ENCODE data around the gene CARM1.
A peak's percentile ranks its signal among the peaks of the same experiment; 100 is the strongest.
"Not testable (repeated sequence)": the region's sequence is repeated elsewhere in the genome, so short reads cannot be mapped to it uniquely, and the experiment has no call there.

Gene CARM1

DNA sequence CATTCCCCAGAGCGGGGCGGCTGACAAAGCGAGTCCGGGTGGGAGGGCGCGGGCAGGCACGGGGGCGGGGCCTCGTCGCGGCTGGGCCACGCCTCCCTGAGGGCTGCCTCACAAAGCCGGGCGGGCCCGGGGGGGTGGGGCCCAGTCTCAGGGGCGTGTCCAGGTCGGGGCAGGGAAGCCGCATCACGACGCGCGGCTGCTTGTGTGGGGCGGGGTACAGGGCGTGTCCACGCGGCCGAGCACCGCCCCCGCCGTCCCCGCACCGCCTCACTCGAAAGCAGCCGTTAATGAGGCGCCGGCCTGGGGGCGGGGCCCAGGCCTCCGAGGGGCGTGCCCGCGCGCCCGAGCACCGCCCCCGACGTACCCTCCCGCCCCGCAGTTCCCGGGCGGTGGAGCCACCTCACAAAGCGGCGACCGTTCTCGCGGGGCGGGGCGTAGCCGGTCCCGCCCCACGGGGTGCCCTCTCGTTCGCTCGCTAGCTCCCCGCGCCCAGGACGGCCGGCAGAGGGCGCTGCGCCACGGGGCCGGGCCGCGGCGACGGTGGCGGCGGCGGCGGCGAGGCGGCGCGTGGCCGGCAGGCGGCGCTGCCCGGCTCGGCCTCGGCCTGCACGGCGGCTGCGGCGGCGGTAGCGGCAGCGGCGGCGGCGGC, at the start of gene CARM1:
CARM1 (plus strand) TSS at position 599 of the 649 bp plus-strand sequence. CDS start 150 bp downstream, outside the sequence.
- DNase-seq (ENCODE audit: low read depth, low spot score), result peak; percentile 99

DNA sequence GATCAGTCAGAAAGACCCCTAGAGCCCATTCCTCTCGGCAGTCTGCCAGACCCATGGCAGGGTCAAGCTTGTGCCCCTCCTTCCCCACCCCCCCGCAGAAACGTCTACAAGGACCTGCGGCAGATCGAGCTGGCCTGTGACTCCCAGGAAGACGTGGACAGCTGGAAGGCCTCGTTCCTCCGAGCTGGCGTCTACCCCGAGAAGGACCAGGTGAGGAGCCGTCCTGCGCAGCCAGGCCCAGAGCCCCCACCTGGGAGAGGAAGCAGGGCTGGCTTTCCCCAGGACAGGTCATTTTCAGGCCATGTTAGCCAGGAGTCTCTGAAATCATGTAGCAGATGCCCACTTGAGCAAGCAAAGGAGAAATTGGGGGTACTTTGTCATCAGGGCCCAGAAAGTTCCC, 47.7 kb upstream of the CARM1 start:
- no peak for DNase-seq (ENCODE audit: low read depth, low spot score)

DNA sequence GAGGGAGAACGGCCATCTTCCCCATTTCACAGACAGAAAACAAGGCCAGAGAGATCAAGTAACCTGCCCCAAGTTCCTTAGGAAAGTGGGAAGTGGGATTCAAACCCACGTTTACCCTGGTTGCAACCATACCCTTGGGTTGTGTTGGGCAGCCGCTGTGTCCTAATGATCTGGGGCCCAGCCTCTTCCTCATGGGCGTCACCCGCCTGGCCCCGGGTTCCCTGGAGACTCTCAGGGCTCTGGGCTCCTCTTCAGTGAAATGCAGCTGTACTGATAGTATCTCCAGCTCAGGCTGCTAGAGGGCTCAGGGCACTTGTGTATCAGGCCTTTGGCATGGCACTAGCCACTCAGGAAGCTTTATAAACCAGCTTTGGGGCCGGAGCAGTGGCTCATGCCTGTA, 45.1 kb upstream of the CARM1 start:
- no peak for DNase-seq (ENCODE audit: low read depth, low spot score)

DNA sequence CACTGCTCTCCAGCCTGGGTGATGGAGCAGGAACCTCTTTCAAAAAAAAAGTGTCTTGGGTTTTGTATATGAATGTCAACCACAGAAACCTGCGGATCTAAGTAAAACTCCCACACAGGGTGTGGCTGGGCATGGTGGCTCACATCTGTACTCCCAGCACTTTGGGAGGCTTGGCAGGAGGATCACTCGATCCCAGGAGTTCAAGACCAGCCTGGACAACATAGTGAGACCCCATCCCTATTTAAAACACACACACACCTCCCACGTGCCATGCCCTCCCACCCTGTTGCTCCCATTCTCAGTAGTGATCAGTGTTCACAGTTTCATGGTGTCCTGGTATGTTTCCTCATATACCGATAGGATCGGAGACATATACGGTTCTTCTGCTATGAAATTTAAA, 44.5 kb upstream of the CARM1 start:
- no peak for DNase-seq (ENCODE audit: low read depth, low spot score)

DNA sequence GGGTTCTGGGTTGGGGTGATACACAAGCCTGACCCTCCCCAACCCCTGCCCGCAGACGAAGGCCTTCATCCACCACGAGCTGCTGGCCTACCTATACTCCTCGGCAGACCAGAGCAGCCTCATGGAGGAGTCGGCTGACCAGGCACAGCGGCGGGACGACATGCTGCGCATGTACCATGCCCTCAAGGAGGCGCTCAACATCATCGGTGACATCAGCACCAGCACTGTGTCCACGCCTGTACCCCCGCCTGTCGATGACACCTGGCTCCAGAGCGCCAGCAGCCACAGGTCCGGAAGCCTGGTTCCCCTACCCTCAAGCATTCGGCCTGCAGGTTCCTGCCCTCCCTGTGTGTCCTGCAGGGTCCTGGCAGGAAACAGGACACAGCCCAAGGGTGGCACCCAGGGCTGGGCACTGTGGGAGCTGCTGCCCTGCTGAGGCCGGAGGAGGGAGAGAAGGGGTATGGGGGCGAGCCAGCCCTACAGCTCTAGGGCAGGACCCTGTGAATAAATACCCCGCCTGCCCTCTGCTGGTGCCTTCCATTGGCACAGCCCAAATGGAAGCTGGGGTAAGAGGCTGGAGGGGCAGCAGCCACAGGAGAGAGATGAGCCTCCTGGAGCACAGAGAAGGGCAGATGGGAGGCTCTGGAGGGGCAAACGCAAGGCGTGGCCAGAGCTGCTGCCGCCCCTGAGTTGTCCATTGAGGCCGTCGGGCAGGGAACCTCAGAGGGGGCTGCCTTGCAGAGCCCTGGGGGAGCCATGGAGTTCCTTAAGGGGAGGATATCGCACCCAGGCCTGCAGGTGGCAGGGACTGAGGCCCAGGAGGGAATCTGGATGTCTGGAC, 42.2 kb upstream of the CARM1 start:
- DNase-seq (ENCODE audit: low read depth, low spot score), result peak; percentile 32

DNA sequence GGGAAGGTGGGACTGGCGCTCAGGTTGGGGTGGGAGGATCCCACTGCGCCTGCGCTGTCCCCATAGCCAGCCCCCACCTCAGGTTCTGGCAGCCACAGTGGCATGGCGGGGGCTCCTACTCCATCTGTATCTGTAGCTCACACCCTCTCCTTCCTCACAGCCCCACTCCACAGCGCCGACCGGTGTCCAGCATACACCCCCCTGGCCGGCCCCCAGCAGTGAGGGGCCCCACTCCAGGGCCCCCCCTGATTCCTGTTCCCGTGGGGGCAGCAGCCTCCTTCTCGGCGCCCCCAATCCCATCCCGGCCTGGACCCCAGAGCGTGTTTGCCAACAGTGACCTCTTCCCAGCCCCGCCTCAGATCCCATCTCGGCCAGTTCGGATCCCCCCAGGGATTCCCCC, 41.4 kb upstream of the CARM1 start:
- DNase-seq (ENCODE audit: low read depth, low spot score), result no peak

DNA sequence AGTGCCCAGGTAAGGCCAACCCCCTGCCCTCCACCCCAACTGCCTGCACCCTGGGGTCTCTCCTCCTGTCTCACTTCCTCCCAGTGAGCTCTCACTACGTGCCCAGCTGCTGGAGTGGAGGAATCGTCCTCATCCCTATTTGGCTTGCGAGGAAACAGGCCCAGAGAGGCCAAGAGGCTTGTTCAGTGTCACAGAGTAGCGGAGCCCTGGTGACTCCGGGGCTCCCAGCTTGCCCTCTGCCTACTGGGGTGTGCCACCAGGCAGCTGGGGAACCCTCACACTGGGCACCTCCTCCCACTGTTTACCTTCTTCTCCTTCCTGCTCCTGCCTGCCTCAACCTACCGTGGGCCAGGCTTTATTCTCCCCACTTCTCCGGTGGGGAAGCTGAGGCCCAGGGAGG, 41.0 kb upstream of the CARM1 start:
- no peak for DNase-seq (ENCODE audit: low read depth, low spot score)

DNA sequence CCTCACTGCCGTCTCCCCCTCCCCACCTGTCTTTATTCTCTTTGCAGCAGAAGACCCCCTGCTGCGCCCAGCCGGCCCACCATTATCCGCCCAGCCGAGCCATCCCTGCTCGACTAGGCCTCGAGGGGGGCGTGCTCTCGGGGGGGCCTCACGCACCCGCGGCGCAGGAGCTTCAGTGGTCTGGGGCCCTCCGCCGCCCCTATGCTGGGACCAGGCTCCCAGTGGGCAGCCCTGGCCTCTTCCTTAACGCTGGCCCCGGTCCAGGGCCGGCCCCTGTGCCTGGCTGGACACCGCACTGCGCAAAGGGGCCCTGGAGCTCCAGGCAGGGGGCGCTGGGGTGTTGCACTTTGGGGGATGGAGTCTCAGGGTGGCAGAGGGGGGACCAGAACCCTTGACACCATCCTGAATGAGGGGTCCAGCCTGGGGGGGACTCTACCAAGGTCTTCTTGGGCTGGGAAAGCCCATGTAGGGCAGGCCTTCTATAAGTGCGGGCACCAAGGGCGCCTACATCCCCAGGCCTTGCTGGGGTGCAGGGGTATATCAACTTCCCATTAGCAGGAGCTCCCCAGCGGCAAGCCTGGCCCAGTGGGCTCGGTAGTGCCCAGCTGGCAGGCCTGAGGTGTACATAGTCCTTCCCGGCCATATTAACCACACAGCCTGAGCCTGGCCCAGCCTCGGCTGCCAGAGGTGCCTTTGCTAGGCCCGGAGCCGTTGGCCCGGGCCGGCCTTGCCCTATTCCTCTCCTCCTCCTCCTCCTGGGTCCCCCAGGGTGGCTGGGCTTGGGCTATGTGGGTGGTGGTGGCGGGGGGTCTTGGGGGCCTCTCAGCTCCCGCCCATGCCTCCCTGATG, 40.2 kb upstream of the CARM1 start:
- no peak for DNase-seq (ENCODE audit: low read depth, low spot score)

DNA sequence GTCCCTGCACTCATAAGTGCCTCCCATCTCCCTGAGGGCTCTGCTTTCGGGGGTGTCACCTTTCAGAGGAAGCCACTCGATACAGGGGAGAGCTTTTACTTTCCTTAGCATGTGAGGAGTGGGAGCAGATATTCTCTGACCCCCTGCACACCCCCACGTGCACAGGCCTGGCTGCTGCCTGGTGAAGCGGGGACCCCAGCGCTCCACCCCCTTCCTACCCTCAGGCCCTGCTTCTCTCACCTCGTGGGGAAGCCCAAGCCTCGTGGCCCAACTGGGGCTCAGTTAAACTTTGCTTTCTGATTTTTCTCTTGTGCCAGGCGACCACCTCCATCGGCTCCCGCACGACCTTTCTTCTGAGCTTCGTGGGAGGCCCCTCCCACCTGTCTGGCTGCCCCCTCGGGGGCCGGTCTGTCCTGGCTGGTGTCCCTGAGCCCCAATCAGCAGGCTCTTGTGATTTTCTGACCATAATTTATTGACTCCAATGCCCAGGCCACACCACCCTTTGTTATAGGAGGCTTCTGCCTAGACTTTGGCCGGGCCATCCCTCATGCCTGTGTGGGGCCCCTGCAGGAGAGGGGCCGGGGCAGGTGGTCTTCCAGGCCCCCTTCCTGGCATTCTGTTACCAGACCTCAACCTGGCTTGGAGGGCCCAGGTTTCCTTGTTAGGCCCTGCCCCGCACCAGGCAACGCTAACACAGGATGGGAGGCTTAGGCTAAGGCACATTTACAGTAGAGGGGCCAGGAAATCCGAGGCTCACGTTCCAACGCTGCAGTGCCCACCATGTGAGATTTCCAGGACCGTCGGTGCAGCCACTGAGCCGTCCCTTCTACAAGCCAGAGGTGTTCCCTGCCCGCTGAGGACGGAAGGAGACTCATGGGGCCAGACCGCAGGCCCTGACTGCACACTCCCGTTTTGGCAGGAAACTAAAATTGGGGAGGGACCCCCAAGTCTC, 39.1 kb upstream of the CARM1 start:
- no peak for DNase-seq (ENCODE audit: low read depth, low spot score)

DNA sequence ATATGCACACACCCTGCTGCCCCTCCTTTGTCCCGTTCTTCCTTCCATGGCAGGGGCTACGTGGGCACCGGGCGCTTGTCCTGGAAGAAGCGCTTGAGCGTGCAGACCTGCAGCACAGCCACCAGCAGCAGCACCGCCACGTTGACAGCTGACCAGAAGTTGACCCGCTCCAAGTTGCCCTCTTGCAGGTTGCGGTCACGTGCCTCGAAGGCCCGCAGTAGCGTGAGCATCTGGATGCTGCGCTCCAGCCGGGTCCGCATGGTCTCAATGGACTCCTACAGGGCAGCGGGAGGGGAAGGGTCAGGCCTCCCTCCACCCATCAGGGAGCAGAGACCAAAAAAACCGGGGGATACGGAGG, 38.4 kb upstream of the CARM1 start:
- DNase-seq (ENCODE audit: low read depth, low spot score), result no peak

DNA sequence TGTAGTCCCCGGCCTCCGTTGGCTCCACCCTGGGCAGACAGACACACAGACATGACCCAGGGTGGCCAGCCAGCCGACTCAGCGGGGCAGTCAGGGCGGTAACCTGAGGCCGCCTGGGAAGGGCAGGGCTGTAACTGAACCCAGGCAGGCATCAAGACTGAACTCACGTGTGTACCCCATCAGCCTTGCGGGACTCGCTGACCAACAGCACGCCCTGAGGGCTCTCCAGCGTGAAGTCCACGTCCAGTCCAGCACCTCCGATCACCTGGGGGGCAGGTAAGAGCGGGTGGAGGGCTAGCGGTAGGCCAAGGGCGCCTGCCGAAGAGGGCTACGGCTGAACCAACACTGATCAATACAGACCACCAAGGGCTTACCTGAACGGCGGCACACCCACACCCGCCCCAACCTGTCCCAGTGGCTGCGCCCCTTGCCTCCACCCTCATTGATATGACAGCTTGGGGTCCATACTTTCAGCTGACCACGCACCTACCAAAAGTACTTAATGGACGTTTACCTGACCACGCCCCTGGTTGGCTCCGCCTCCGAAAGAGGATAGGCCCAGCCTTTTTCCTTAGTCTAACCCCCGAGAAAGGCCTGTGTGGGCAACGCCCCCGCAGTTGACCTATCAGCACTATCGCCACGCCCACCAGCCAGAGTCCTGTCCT, 36.1 kb upstream of the CARM1 start:
- DNase-seq (ENCODE audit: low read depth, low spot score), result no peak

DNA sequence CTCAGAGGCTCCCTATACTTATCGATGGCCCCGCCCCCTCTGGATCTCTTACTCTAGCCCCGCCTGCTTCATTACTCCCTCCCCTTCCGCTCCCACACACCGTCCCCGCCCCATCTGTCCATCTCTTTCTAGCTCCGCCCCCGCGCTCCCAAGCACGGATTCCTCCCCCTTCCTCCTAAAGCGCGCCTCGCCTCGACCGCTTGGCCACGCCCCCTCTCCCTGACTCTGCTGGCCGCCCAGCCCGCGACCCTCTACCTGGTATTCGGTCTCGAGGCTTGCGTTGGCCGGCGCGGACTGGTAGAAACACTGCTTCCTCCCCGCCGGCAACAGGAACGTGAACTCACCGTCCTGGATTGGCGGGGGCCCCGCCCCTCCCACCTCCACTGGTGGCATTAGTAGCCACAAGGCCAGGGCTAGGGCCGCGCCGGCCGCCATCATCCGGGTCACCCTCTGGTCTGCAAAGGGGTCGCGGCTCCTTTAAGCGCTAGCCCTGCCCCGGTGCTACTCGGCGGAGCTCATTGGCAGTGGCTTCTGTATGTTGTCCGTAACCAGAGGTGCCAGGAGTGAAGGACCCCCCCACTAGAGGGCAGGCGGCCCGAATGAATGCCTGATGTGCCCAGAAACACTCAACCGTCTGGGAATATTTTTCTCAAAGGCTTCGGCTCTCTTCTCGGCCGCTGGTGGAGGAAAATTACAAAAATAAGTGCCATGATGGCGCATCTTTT, 35.4 kb upstream of the CARM1 start, which contains the start of gene TMED1:
TMED1 (minus strand) TSS at position 459 of the 725 bp plus-strand sequence; CDS start at position 438, 21 bp downstream.
- peak; percentile 100 for DNase-seq (ENCODE audit: low read depth, low spot score)

DNA sequence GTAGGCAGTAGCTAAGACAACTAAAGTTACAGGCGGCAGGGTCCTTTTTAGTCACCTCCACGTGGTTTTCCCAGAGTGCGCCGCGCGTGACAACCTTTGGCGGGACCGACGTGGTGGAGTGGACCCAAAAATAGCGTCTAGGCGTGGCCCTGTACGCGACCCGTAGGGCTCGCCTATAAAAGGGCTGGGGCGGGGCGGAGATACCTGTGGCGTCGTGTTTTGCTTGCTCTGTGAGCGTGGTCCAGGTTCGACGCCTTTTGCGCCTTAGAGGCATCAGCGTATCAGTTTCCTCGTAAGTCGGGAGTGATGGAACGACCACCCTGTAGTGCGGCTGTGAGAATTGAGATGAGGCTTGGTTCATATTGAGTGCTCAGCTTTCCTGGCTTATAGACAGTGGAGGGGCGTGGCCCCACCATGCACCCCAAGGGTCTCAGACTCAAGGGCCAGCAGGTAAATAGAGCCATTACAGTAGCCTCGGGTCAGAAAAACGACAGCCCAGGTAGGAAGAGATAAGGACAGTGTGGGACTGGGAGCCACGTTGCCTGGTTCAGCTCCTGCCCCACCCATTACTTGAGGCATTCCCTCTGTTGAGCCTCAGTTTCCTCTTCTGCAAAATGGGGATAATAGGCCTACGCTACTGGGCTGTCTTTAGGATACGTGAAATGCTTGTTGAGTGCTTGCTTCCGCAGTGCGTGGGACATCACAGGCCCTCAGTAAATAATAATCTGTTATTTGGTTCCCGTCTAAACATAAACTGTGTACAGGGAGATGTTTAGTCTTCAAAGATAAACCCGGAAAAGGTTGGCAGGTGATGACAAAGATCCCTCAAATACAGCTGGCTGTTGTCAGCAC, 34.6 kb upstream of the CARM1 start:
- DNase-seq (ENCODE audit: low read depth, low spot score), result no peak

DNA sequence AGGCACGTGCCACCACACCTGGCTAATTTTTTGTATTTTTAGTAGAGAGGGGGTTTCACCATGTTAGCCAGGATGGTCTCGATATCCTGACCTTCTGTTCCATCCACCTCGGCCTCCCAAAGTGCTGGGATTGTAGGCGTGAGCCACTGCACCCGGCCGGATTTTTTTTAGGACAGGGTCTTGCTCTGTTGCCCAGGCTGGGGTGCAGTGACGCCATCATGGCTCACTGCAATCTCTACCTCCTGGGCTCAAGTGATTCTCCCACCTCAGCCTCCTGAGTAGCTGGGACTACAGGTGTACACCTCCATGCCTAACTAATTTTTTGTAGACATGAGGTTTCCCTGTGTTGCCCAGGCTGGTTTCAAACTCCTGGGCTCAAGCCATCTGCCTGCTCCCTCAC, 33.7 kb upstream of the CARM1 start:
- not testable (repeated sequence) for DNase-seq (ENCODE audit: low read depth, low spot score)

DNA sequence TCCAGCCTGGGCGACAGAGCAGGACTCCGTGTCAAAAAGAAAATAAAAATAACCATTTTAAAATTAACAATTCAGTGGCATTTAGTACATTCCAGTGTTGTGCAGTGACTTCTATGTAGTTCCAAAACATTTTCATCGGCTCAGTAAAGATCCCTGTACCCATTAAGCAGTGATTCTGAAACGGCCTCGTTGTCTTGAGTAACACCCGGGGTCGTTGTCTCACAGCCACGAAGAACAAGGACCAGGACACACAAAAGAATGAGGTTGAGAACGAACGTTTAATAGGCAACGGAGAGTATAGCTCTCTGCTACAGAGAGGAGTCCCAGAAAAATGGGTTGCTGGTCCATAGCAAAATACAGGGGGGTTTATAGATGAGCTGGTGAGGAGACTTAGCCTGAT, 33.0 kb upstream of the CARM1 start:
- no peak for DNase-seq (ENCODE audit: low read depth, low spot score)

DNA sequence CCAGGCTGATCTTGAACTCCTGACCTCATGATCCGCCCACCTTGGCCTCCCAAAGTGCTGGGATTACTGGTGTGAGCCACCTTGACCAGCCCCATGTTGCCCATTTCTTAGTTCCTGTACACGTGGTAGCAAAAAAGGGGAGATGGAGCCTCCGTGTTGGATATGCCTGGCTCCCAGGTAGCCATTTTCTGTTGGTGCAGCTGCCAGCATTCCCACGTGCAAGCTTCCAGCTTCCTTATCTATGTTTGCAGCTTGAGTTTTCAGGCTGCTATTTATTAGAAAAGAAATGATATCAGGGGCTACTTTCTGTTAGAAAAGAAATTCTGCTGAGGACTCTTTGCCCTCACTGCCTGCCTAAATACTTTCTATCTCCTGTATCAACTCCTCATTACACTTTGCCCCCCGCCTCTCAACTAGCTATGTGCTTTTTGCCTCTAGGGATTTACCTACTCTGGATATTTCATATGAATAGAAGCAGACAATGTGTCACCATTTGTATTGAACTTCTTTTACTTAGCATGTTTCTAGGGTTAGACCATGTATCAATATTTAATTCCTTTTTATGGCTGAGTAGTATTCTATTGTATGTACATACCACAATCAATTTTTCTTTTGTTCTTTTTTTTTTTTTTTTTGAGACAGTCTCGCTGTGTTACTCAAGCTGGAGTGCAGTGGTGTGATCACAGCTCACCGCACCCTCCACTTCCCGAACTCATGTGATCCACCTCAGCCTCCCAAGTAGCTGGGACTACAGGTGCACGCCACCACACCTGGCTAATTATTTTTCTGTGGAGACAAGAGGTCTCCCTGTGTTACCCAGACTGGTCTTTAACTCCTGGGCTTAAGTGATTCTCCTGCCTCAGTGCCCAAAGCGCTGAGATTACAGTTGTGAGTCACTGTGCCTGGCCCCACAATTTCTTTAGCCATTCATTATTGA, 32.0 kb upstream of the CARM1 start:
- DNase-seq (ENCODE audit: low read depth, low spot score), result no peak

DNA sequence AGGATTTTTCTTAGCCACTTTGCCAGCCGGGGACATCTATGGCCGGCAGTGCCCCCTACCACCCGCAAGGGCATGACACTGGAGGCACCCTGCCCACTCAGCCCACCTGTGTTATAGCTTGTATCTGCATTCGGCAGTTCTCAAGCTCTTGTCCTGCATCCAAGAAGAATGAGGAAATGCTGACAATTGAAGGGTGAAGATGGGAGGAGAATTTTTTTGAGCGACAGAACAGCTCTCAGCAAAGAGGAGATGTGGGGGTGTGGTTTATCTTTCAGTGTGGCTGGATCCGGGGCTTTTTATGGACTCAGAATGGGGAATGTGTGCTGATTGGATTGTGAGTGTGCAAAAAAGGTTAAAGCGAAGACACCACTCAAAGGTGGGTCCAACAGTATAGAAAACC, 28.6 kb upstream of the CARM1 start:
- DNase-seq (ENCODE audit: low read depth, low spot score), result no peak

Measured in ELF-1 (cell line).